K562 treated with DMSO at 1 percent for 48 hours (cell line): ENCODE measurements around the gene WDR12. TPM values are rescaled to one million over a fixed set of nuclear protein-coding genes. Genes with fewer than 3 reads are reported as not detected.

Source experiments
- total RNA-seq: library from RNA; unstranded; fragments of 300-600 nt; gene quantifications from 2 replicates; pipeline ENCODE4 v1.2.3, GENCODE V29; 2022; ENCODE audit warnings: low replicate concordance; ENCODE audit errors: extremely low read depth

WDR12 gene
- not detected in 2 replicates for total RNA-seq

GRCh38 chr2:202911512-202912341, at the start of gene WDR12, which contains the start of gene CARF:
Gene WDR12 (minus strand): TSS chr2:202911673. CDS start chr2:202911476, 197 bp downstream.
Gene CARF (plus strand): TSS chr2:202912275. CDS start chr2:202941903, 29,628 bp downstream.

GRCh38 chr2:202871300-202872141, 40.0 kb downstream of the WDR12 start, which contains the start of gene ICA1L:
Gene ICA1L (minus strand): TSS chr2:202871766. CDS start chr2:202829009, 42,757 bp downstream.

Other genes starting within 250 kb of the WDR12 start
- gene ICA1L, start 39.9 kb downstream of the WDR12 start, total RNA-seq, result not detected in 2 replicates
- gene CARF, start 602 bp upstream of the WDR12 start, total RNA-seq, result not detected in 2 replicates
- not detected in 2 replicates for gene NBEAL1, start 103.2 kb upstream of the WDR12 start, total RNA-seq